GM12878 (cell line): ENCODE measurements around the gene CINP. TPM values are rescaled to one million over a fixed set of nuclear protein-coding genes. Genes with fewer than 3 reads are reported as not detected.

Source experiments
- ATF7 ChIP-seq: fragments of 450-650 bp; IDR thresholded peaks from 2 replicates; pipeline ENCODE4 v1.6.1; 2016; ENCODE audit warnings: low read depth, mild to moderate bottlenecking
- BCL11A ChIP-seq: IDR thresholded peaks from 2 replicates; pipeline ENCODE4 v1.6.1; 2011; ENCODE audit warnings: low read depth, low read length
- BHLHE40 ChIP-seq, 2 experiments: fragments of 450-650 bp in 1 of 2; IDR thresholded peaks; 2 replicates each; pipeline ENCODE4 v1.6.1; 2011 to 2017; ENCODE audit warnings: low read depth in 2 of 2, borderline replicate concordance in 1 of 2, improper control_type of control experiment in 1 of 2, low read length in 1 of 2, mild to moderate bottlenecking in 1 of 2
- CBFB ChIP-seq: IDR thresholded peaks from 2 replicates; pipeline ENCODE4 v1.6.1; 2016; ENCODE audit warnings: antibody characterized with exemption, low read depth
- CBX3 ChIP-seq: fragments of 200-600 bp; sonication (generic); IDR thresholded peaks from 2 replicates; pipeline ENCODE4 v1.6.1; 2016; ENCODE audit warnings: low read depth, borderline replicate concordance
- CEBPZ ChIP-seq: fragments of 150-350 bp; IDR thresholded peaks from 2 replicates; pipeline ENCODE4 v1.6.1; 2016; ENCODE audit warnings: low read depth, low read length
- CHD1 ChIP-seq: IDR thresholded peaks from 2 replicates; pipeline ENCODE4 v1.6.1; 2012; ENCODE audit warnings: low read depth, low read length, improper control_type of control experiment
- CREM ChIP-seq: IDR thresholded peaks from 2 replicates; pipeline ENCODE4 v1.6.1; 2014; ENCODE audit warnings: antibody characterized with exemption, low read depth
- EZH2 ChIP-seq: IDR thresholded peaks from 2 replicates; pipeline ENCODE4 v1.6.1; 2012; ENCODE audit warnings: low read depth, mild to moderate bottlenecking, control low read depth, inconsistent platforms, low read length, borderline replicate concordance; ENCODE audit not compliant: control insufficient read depth
- HDAC6 ChIP-seq: fragments of 200-600 bp; sonication (generic); IDR thresholded peaks from one replicate; pipeline ENCODE4 v1.8.0; 2017; ENCODE audit warnings: antibody characterized with exemption; ENCODE audit not compliant: unreplicated experiment
- IRF3 ChIP-seq: fragments of 450-650 bp; IDR thresholded peaks from 2 replicates; pipeline ENCODE4 v1.6.1; 2014; ENCODE audit warnings: mild to moderate bottlenecking
- NBN ChIP-seq: fragments of 450-650 bp; IDR thresholded peaks from 2 replicates; pipeline ENCODE4 v1.6.1; 2016
- NFYB ChIP-seq: IDR thresholded peaks from 2 replicates; pipeline ENCODE4 v1.6.1; 2011; ENCODE audit warnings: low read depth, mild to moderate bottlenecking, low read length, improper control_type of control experiment, moderate library complexity; ENCODE audit not compliant: insufficient read depth
- RCOR1 ChIP-seq: conservative IDR thresholded peaks from 2 replicates; pipeline ENCODE4 v1.6.1; 2012; ENCODE audit warnings: low read depth, low read length, improper control_type of control experiment
- SMARCA5 ChIP-seq: fragments of 450-650 bp; IDR thresholded peaks from 2 replicates; pipeline ENCODE4 v1.6.1; 2017; ENCODE audit warnings: mild to moderate bottlenecking
- TAF1 ChIP-seq: IDR thresholded peaks from 2 replicates; pipeline ENCODE4 v1.6.1; 2011; ENCODE audit warnings: mild to moderate bottlenecking, low read depth, low read length, borderline replicate concordance
- YBX1 ChIP-seq: fragments of 450-650 bp; IDR thresholded peaks from 2 replicates; pipeline ENCODE4 v1.6.1; 2016; ENCODE audit warnings: antibody characterized with exemption
- ZBED1 ChIP-seq: IDR thresholded peaks from 2 replicates; pipeline ENCODE4 v1.6.1; 2016; ENCODE audit warnings: borderline replicate concordance
- ZNF207 ChIP-seq: fragments of 450-650 bp; IDR thresholded peaks from 2 replicates; pipeline ENCODE4 v1.6.1; 2014; ENCODE audit warnings: antibody characterized with exemption, mild to moderate bottlenecking, borderline replicate concordance
- ZZZ3 ChIP-seq: IDR thresholded peaks from 2 replicates; pipeline ENCODE4 v1.6.1; 2011; ENCODE audit warnings: low read depth; ENCODE audit not compliant: control insufficient read depth, insufficient read length
- polyA plus RNA-seq, 11 experiments: library from polyadenylated mRNA; depleted of rRNA in 4 of 11; unstranded in 6 of 11; stranded (reverse) in 5 of 11; fragments of >200 nt; fragmentation: Nextera tagmentation in 4 of 11; fragmentation: Illumina TruSeq in 1 of 11; extraction: Ambion mirVana in 4 of 11; extraction: Trizol in 1 of 11; gene quantifications; 1 replicate in 1 of 11; 2 replicates in 10 of 11; pipeline versions ENCODE4 v1.2.1 to v1.2.3, GENCODE V29; 2011 to 2016; ENCODE audit warnings: inconsistent platforms in 2 of 11, missing spikeins in 2 of 11, low read depth in 1 of 11
- total RNA-seq, 4 experiments: library from RNA; depleted of rRNA in 3 of 4; stranded (reverse); fragments of >200 nt in 3 of 4; fragmentation: Illumina TruSeq in 1 of 4; extraction: Trizol in 1 of 4; gene quantifications; 2 replicates each; pipeline versions ENCODE4 v1.2.1 to v1.2.3, GENCODE V29; 2013 to 2021
- TF ChIP-seq, protein P1 (sequence below): IDR thresholded peaks from 2 replicates; pipeline ENCODE4 v1.6.1; 2011; ENCODE audit warnings: mild to moderate bottlenecking, low read depth, low read length, moderate library complexity; ENCODE audit not compliant: insufficient replicate concordance
- TF ChIP-seq, protein P2 (sequence below): fragments of 450-650 bp; IDR thresholded peaks from 2 replicates; pipeline ENCODE4 v1.6.1; 2017; ENCODE audit warnings: low read depth, mild to moderate bottlenecking, moderate library complexity
- TF ChIP-seq, protein P3 (sequence below): IDR thresholded peaks from 2 replicates; pipeline ENCODE4 v1.6.1; 2011; ENCODE audit warnings: low read depth, low read length, improper control_type of control experiment, borderline replicate concordance

The CINP gene
- total and polyA plus RNA-seq, 10 of the 15 experiments (the other 5 are each of a cell fraction or from before 2014, with no cell fraction given): 45.4 to 73.3 (median 52.9) TPM

DNA sequence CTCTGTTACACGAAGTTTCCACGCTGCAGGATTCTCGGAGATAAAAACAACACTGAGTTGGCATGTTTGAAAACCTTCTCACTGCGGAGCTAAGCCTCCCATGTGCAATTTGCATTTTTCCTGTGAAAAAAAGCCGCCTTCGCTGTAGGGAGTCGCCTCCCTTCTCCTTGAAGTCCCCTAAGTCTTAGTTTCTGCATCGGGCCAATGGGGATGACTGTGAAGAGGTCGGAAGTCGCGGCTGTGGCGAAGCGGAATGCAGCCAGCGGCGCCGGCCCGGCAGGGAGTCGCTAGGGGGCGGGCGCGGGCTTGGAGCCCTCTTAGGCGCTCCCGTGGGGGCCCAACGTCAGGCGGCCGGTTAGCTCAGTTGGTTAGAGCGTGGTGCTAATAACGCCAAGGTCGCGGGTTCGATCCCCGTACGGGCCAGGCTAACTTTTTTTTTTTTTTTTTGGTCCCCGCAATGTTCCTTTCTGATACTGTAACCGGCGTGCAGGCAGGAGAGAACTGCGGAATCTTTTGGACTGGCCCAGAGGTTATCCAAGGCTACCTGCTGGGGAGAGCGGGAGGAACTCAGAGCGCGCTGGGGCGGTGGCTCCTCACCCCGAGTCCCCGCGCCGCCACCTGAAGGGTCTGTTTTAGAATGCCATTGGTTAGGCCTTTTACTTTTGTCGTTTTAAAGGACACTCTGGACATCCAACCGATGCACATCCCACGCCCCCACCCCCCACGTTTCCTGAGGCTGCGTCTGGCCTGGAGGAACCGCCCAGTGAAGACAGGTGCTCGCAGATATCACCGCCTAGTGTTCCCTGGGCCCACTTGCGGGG, 45.7 kb downstream of the CINP start (continued):
- TF ChIP-seq, protein P1, sequence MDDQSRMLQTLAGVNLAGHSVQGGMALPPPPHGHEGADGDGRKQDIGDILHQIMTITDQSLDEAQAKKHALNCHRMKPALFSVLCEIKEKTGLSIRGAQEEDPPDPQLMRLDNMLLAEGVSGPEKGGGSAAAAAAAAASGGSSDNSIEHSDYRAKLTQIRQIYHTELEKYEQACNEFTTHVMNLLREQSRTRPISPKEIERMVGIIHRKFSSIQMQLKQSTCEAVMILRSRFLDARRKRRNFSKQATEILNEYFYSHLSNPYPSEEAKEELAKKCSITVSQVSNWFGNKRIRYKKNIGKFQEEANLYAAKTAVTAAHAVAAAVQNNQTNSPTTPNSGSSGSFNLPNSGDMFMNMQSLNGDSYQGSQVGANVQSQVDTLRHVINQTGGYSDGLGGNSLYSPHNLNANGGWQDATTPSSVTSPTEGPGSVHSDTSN: peak; percentile 75
- TF ChIP-seq ATF7 (peak; percentile 84), YBX1 (no peak), ZBED1 (no peak), CEBPZ (no peak), BHLHE40 (IDR thresholded peaks at IDR 0.05; ENCODE audit: borderline replicate concordance in 1 of 2, low read depth in 2 of 2, low read length in 1 of 2) (peak; percentile 47 to 58; a peak in 2 of 4 replicates), ZNF207 (peak; percentile 83), CBFB (no peak), RCOR1 (0 out of 2 replicates have a peak, but pooled peaks have one; percentile 74), CHD1 (no peak), SMARCA5 (peak; percentile 98), CBX3 (no peak), NBN (peak; percentile 96), CREM (peak; percentile 85), BCL11A (no peak), HDAC6 (no peak), ZZZ3 (no peak), EZH2 (no peak), TAF1 (no peak), IRF3 (no peak), NFYB (peak; percentile 75; the same call in 1 of the 2 replicates)
- TF ChIP-seq, protein P2, sequence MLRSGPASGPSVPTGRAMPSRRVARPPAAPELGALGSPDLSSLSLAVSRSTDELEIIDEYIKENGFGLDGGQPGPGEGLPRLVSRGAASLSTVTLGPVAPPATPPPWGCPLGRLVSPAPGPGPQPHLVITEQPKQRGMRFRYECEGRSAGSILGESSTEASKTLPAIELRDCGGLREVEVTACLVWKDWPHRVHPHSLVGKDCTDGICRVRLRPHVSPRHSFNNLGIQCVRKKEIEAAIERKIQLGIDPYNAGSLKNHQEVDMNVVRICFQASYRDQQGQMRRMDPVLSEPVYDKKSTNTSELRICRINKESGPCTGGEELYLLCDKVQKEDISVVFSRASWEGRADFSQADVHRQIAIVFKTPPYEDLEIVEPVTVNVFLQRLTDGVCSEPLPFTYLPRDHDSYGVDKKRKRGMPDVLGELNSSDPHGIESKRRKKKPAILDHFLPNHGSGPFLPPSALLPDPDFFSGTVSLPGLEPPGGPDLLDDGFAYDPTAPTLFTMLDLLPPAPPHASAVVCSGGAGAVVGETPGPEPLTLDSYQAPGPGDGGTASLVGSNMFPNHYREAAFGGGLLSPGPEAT: peak; percentile 44; the same call in 1 of the 2 replicates
- TF ChIP-seq, protein P3, sequence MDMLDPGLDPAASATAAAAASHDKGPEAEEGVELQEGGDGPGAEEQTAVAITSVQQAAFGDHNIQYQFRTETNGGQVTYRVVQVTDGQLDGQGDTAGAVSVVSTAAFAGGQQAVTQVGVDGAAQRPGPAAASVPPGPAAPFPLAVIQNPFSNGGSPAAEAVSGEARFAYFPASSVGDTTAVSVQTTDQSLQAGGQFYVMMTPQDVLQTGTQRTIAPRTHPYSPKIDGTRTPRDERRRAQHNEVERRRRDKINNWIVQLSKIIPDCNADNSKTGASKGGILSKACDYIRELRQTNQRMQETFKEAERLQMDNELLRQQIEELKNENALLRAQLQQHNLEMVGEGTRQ: no peak
